AG09319 (cell line): ENCODE data around the gene PHKB.
"Not testable (repeated sequence)": the region's sequence is repeated elsewhere in the genome, so short reads cannot be mapped to it uniquely, and the experiment has no call there.

ENCODE experiments used
- DNase-seq: peaks from one replicate; pipeline ENCODE4 v3.0.0-alpha.2; 2010; ENCODE audit warnings: low read depth; ENCODE audit errors: extremely low read depth
- TF ChIP-seq, protein P1 (sequence below): IDR thresholded peaks from 2 replicates; pipeline ENCODE4 v1.5.1; 2011; ENCODE audit warnings: low read depth, mild to moderate bottlenecking, inconsistent platforms, low read length, moderate library complexity

PHKB gene

DNA sequence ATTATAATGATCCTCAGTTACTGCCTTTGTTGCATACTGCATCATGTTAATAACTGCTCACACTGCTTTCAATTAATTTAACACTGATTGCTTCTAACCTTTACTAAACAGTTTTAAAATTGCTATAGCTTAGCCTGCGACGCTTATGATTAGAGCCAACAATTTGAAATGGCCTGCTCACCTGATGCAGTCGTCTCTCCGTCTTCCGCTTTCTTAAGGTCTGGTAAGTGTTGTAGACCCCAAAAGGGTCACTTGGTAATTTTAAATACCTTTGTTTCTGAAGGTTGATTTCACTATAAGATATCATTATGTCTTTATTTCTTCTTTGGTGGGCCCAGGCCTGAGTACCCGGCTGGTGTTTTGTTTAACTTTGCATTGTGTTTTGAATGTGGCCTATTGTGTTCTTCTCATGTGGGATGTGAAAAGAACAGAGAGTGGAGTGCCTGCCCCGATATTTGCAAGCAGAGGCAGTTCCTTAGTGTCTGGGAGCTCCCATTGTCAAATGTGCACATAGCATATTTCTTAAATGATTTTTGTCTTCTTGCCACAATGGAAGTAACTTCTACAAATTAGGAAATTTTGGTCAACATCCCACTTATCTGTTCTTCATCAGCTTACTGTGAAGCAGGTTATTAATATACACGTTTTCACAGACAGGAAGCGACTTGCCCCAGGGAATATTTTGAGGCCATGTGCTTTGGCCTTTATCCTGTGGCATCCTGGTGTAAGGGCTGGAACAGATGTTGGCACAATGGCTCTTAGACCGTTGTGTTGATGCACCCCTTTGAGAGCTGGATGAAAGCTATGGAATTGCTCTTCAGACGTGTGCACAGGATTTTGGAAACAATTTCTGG, 2.9 kb downstream of the PHKB start:
- TF ChIP-seq, protein P1, sequence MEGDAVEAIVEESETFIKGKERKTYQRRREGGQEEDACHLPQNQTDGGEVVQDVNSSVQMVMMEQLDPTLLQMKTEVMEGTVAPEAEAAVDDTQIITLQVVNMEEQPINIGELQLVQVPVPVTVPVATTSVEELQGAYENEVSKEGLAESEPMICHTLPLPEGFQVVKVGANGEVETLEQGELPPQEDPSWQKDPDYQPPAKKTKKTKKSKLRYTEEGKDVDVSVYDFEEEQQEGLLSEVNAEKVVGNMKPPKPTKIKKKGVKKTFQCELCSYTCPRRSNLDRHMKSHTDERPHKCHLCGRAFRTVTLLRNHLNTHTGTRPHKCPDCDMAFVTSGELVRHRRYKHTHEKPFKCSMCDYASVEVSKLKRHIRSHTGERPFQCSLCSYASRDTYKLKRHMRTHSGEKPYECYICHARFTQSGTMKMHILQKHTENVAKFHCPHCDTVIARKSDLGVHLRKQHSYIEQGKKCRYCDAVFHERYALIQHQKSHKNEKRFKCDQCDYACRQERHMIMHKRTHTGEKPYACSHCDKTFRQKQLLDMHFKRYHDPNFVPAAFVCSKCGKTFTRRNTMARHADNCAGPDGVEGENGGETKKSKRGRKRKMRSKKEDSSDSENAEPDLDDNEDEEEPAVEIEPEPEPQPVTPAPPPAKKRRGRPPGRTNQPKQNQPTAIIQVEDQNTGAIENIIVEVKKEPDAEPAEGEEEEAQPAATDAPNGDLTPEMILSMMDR = no peak
- no peak for DNase-seq

DNA sequence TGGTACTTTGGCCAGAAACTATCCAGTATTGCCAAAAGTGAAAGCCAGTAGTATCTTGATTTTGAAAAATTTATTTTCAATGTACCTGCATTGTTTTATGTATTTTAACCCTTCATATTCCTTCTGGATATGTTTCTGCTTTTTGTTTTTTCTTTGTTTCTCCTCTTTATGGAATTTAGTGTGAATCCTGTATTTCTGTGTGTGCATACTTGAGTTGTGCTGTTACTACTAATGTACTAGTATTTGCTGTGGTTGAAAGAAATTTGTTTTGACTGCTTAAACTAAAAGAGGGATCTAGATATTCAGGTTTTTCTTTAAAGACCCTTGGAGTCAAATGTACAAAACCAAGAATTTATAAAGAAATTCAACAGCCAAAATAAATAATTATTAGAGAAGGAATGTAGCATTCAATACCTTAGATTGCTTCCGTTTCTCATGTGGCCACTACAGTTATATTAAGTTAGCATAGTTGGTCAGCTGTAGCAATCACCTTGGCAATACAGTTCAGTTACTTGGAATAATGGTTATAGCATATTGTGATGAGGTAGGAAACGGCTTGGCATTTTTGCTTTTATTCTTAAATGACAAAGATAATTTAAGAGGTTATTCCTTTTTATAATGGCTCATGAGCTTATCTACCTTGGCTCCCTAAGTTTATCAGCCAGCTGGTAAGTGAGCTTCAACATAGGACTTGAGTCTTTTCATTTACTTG, 4.9 kb downstream of the PHKB start:
- DNase-seq = no peak
- TF ChIP-seq, protein P1 = no peak

DNA sequence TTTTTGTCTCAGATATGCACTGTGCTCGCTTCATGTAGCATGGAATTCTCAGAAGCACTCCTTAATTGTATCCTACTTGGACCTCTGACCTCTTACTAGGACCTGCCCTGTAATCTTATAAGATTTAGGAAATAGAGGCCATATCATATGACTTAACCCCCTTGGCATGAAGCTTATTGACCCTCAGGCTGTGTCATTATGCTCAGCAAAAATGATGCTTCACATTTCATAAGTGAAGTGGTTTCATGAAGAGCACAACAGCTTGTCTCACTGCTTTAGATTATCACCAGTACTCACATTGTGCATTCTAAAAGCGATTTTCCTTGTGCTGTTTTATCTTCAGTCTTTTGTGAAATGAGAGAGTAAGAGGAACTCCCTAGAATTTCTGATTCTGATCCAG, 6.4 kb downstream of the PHKB start:
- TF ChIP-seq, protein P1 = no peak
- no peak for DNase-seq

DNA sequence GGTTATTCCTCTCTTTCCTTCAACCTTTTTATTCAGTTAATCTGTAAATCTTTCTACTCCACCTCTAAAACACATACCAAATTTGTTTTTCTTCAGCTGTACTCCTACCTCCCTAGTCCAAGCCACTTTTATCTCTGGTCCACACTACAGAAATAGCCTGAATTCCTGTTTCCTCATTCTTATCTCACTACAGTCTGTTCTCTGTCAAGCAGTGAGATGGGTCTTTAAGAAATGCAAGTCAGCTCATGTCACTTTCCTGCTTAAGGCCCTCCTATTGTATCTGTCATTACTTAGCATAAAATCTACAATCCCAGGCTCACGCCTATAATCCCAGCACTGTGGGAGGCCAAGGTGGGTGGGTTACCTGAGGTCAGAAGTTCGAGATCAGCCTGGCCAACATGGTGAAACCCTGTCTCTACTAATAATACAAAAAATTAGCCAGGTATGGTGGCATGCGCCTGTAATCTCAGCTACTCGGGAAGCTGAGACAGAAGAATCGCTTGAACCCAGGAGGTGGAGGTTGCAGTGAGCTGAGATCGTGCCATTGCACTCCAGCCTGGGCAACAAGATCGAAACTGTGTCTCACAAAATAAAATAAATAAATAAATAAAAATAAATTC, 7.0 kb downstream of the PHKB start:
- not testable (repeated sequence) for DNase-seq

DNA sequence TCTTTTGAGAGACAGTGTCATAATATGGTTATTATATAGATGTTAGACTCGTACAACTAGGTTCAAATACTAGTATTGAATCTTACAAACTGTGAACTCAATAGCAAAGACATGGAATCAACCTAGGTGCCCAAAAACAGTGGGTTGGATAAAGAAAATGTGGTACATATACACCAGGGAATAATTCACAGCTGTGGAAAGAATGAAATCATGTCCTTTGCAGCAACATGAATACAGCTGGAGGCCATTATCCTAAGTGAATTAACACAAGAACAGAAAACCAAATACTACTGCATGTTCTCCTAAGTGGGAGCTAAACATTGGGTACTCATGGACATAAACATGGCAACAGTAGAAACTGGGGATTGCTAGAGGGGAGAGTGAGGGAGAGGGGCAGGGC, 8.1 kb downstream of the PHKB start:
- no peak for DNase-seq
- TF ChIP-seq, protein P1 = no peak

DNA sequence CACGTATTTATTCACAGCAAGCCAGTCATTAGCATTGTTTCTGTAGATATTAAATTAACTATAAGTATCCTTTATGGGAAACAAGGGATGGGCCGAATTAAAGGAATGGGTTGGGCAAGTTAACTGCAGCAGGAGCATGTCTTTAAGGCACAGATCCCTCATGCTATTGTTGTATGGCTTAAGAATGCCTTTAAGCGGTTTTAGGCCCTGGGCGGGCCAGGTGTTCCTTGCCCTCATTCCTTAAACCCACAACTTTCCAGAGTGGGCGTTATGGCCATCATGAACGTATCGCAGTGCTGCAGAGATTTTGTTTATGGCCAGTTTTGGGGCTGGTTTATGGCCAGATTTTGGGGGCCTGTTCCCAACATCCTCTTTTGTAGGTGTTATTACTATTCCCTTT, 9.1 kb downstream of the PHKB start:
- TF ChIP-seq, protein P1 = no peak
- no peak for DNase-seq

DNA sequence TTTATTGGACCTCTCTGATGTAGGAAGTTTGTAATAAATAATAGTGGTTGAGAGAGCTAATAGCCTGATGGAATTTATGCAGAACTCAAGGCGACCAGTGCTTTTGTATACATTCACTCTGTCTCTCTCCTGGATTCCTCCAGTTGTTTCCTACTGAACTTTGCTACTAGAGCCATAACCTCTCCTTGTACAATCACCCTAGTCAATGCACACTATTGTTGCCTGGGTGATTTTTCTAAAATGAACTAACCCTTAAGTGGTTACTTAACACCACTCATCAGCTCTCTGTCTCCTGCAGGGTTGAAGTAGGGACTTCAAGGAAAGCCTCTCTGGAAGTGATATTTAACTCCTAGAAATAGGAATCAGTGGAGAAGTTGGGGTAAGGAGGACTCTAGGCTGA, 9.7 kb downstream of the PHKB start:
- TF ChIP-seq, protein P1 = no peak
- no peak for DNase-seq

DNA sequence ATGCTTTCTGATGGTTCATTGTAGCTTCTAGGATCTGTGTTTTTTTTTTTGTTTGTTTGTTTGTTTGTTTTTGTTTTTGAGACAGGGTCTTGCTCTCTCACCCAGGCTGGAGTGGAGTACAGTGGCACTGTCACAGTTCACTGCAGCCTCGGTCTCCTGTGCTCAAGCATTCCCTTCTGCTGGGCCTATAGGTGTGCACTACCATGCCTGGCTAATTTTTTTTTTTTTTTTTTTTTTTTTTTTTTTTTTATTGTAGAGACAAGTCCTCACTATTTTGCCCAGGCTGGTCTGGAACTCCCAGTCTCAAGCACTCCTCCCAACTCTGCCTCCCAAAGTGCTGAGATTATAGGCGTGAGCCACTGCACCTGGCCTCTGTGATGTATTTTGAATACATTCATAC, 11.9 kb downstream of the PHKB start:
- not testable (repeated sequence) for DNase-seq
